GM23338 (cell line): Measurements from ENCODE around the gene RHOF. TPM values are rescaled to one million over a fixed set of nuclear protein-coding genes. Genes with fewer than 3 reads are reported as not detected.
A peak's percentile ranks its signal among the peaks of the same experiment; 100 is the strongest.

Experiments
- ATAC-seq: fragments of 200-7000 bp; cut with Tn5 transposase; 3 replicates; pipeline ENCODE4 v1.9.1; 2020
- DNase-seq: peaks from one replicate; pipeline ENCODE4 v3.0.0-alpha.2; 2015; ENCODE audit warnings: low spot score
- H2AFZ ChIP-seq: fragments of 200-600 bp; sonication (generic); 2 replicates; pipeline ENCODE4 v1.8.0; 2016; ENCODE audit warnings: antibody characterized with exemption, mild to moderate bottlenecking, moderate library complexity
- H3F3A ChIP-seq: fragments of 200-600 bp; sonication (generic); replicated peaks from 2 replicates; pipeline ENCODE4 v1.8.0; 2017; ENCODE audit warnings: antibody characterized with exemption, mixed run types, low read depth
- H3K27ac ChIP-seq: fragments of 200-600 bp; sonication (generic); 2 replicates; pipeline ENCODE4 v1.6.1; 2016; ENCODE audit warnings: low read depth
- H3K27me3 ChIP-seq: fragments of 200-600 bp; sonication (generic); 2 replicates; pipeline ENCODE4 v1.8.0; 2016; ENCODE audit warnings: mild to moderate bottlenecking, mixed run types, moderate library complexity; ENCODE audit not compliant: insufficient read depth
- H3K36me3 ChIP-seq: fragments of 200-600 bp; sonication (generic); 2 replicates; pipeline ENCODE4 v1.8.0; 2016; ENCODE audit warnings: mild to moderate bottlenecking; ENCODE audit not compliant: insufficient read depth
- H3K4me1 ChIP-seq: fragments of 200-600 bp; sonication (generic); 2 replicates; pipeline ENCODE4 v1.8.0; 2016; ENCODE audit warnings: mild to moderate bottlenecking, moderate library complexity; ENCODE audit not compliant: insufficient read depth
- H3K4me2 ChIP-seq: fragments of 200-600 bp; sonication (generic); 2 replicates; pipeline ENCODE4 v1.7.1; 2017; ENCODE audit warnings: mixed run types
- H3K4me3 ChIP-seq: fragments of 200-600 bp; sonication (generic); 2 replicates; pipeline ENCODE4 v1.6.1; 2016; ENCODE audit warnings: mixed run types
- H3K79me2 ChIP-seq: fragments of 200-600 bp; sonication (generic); replicated peaks from 2 replicates; pipeline ENCODE4 v1.8.0; 2017; ENCODE audit warnings: mild to moderate bottlenecking; ENCODE audit not compliant: insufficient read depth
- H3K9me2 ChIP-seq: fragments of 200-600 bp; sonication (generic); 2 replicates; pipeline ENCODE4 v1.8.0; 2017; ENCODE audit not compliant: insufficient read depth
- H4K20me1 ChIP-seq: fragments of 200-600 bp; sonication (generic); replicated peaks from 2 replicates; pipeline ENCODE4 v1.8.0; 2017; ENCODE audit warnings: mild to moderate bottlenecking; ENCODE audit not compliant: insufficient read depth
- H3K27ac Mint-ChIP-seq: 2 replicates; pipeline ENCODE4 v1.8.0; 2020; ENCODE audit warnings: inconsistent platforms, mild to moderate bottlenecking, moderate library complexity, mixed read lengths
- H3K27me3 Mint-ChIP-seq: 3 replicates; pipeline ENCODE4 v1.8.0; 2022; ENCODE audit warnings: low read depth, mild to moderate bottlenecking, moderate library complexity, mixed read lengths, inconsistent platforms; ENCODE audit not compliant: insufficient read depth, poor library complexity
- H3K36me3 Mint-ChIP-seq: 3 replicates; pipeline ENCODE4 v1.8.0; 2021; ENCODE audit warnings: low read depth, mild to moderate bottlenecking, inconsistent platforms, moderate library complexity, mixed read lengths
- H3K4me1 Mint-ChIP-seq: 3 replicates; pipeline ENCODE4 v1.8.0; 2020; ENCODE audit warnings: mild to moderate bottlenecking, inconsistent platforms, mixed read lengths
- H3K4me3 Mint-ChIP-seq: 3 replicates; pipeline ENCODE4 v1.8.0; 2021; ENCODE audit warnings: moderate library complexity, mild to moderate bottlenecking, inconsistent platforms, mixed read lengths
- H3K9me3 Mint-ChIP-seq: 3 replicates; pipeline ENCODE4 v1.8.0; 2020; ENCODE audit warnings: moderate library complexity, mild to moderate bottlenecking, inconsistent platforms, mixed read lengths
- CREB1 ChIP-seq: fragments of 250-450 bp; sonication (Bioruptor Pico); IDR thresholded peaks from 2 replicates; pipeline ENCODE4 v1.5.0; 2020; ENCODE audit warnings: low read depth, mild to moderate bottlenecking, moderate library complexity
- EZH2 ChIP-seq: fragments of 200-600 bp; sonication (generic); IDR thresholded peaks from one replicate; pipeline ENCODE4 v1.8.0; 2017; ENCODE audit warnings: antibody characterized with exemption, mild to moderate bottlenecking, low read depth; ENCODE audit not compliant: unreplicated experiment
- EZH2phosphoT487 ChIP-seq: fragments of 200-600 bp; sonication (generic); IDR thresholded peaks from one replicate; pipeline ENCODE4 v1.8.1; 2018; ENCODE audit warnings: antibody characterized with exemption; ENCODE audit not compliant: unreplicated experiment
- JUNB ChIP-seq: IDR thresholded peaks from one replicate; pipeline ENCODE4 v1.6.1; 2016; ENCODE audit warnings: antibody characterized with exemption; ENCODE audit not compliant: unreplicated experiment
- NANOG ChIP-seq: IDR thresholded peaks from 2 replicates; pipeline ENCODE4 v1.6.1; 2016; ENCODE audit warnings: antibody characterized with exemption, borderline replicate concordance
- POLR2AphosphoS5 ChIP-seq: IDR thresholded peaks from 2 replicates; pipeline ENCODE4 v1.6.1; 2016; ENCODE audit warnings: antibody characterized with exemption, low read depth
- STAT1 ChIP-seq: IDR thresholded peaks from one replicate; pipeline ENCODE4 v1.6.1; 2016; ENCODE audit warnings: antibody characterized with exemption; ENCODE audit not compliant: unreplicated experiment
- ZNF114 ChIP-seq: fragments of 250-450 bp; sonication (Bioruptor Pico); IDR thresholded peaks from 2 replicates; pipeline ENCODE4 v1.5.0; 2020; ENCODE audit warnings: mild to moderate bottlenecking, moderate library complexity
- ZNF331 ChIP-seq: fragments of 250-450 bp; sonication (Bioruptor Pico); IDR thresholded peaks from 2 replicates; pipeline ENCODE4 v1.5.0; 2020; ENCODE audit warnings: low read depth, mild to moderate bottlenecking, moderate library complexity
- polyA plus RNA-seq: library from polyadenylated mRNA; unstranded; fragments of >200 nt; fragmentation: Nextera tagmentation; extraction: Ambion mirVana; gene quantifications from 2 replicates; pipeline ENCODE4 v1.2.1, GENCODE V29; 2016
- total RNA-seq: library from RNA; depleted of rRNA; stranded (reverse); fragments of >200 nt; shearing (Covaris generic); gene quantifications from 2 replicates; pipeline ENCODE4 v1.2.3, GENCODE V29; 2014
- TF ChIP-seq, protein P1 (sequence below): fragments of 250-450 bp; sonication (Bioruptor Pico); IDR thresholded peaks from 2 replicates; pipeline ENCODE4 v1.5.0; 2020; ENCODE audit warnings: mild to moderate bottlenecking, moderate library complexity
- TF ChIP-seq, protein P2 (sequence below), 2 experiments: fragments of 200-600 bp in 1 of 2; sonication (generic) in 1 of 2; conservative IDR thresholded peaks; 2 replicates each; pipeline versions ENCODE4 v1.5.1 to v1.6.1; 2016 to 2017; ENCODE audit warnings: antibody characterized with exemption in 2 of 2, low read depth in 2 of 2, mild to moderate bottlenecking in 2 of 2, moderate library complexity in 1 of 2

The RHOF gene
- total and polyA plus RNA-seq, 2 experiments from 2014 or later, result 10.5 to 53.4 TPM

- peaks cover 7% of the 10 kb centered on the region; the same call in 1 of the 2 replicates for H3F3A ChIP-seq
- H3K4me2 ChIP-seq, result peak overlapping the region; percentile 82
- H3K27me3 ChIP-seq, result no peaks in the 10 kb centered on the region
- H3K79me2 ChIP-seq, result no peaks in the 10 kb centered on the region
- Mint-ChIP-seq H3K27ac (peak overlapping the region; percentile 95), H3K27me3 (peaks cover 16% of the 10 kb centered on the region), H3K4me3 (peak overlapping the region; percentile 98), H3K36me3 (no peaks in the 10 kb centered on the region; the same call in 2 of the 3 replicates), H3K4me1 (peaks cover 8% of the 10 kb centered on the region; the same call in 1 of the 3 replicates), H3K9me3 (peaks cover 2% of the 10 kb centered on the region; the same call in 1 of the 3 replicates)
- H3K36me3 ChIP-seq, result no peaks in the 10 kb centered on the region
- H3K27ac ChIP-seq, result peak overlapping the region; percentile 86
- peak overlapping the region; percentile 68 for H3K4me3 ChIP-seq
- DNase-seq (no peak), ATAC-seq (peak; percentile 5; the same call in 2 of the 3 replicates)
- H4K20me1 ChIP-seq, result no peaks in the 10 kb centered on the region
- TF ChIP-seq NANOG (no peak), STAT1 (no peak), CREB1 (no peak), EZH2phosphoT487 (no peak), ZNF331 (no peak), JUNB (no peak), POLR2AphosphoS5 (no peak), ZNF114 (no peak), EZH2 (no peak)
- TF ChIP-seq, protein P1, sequence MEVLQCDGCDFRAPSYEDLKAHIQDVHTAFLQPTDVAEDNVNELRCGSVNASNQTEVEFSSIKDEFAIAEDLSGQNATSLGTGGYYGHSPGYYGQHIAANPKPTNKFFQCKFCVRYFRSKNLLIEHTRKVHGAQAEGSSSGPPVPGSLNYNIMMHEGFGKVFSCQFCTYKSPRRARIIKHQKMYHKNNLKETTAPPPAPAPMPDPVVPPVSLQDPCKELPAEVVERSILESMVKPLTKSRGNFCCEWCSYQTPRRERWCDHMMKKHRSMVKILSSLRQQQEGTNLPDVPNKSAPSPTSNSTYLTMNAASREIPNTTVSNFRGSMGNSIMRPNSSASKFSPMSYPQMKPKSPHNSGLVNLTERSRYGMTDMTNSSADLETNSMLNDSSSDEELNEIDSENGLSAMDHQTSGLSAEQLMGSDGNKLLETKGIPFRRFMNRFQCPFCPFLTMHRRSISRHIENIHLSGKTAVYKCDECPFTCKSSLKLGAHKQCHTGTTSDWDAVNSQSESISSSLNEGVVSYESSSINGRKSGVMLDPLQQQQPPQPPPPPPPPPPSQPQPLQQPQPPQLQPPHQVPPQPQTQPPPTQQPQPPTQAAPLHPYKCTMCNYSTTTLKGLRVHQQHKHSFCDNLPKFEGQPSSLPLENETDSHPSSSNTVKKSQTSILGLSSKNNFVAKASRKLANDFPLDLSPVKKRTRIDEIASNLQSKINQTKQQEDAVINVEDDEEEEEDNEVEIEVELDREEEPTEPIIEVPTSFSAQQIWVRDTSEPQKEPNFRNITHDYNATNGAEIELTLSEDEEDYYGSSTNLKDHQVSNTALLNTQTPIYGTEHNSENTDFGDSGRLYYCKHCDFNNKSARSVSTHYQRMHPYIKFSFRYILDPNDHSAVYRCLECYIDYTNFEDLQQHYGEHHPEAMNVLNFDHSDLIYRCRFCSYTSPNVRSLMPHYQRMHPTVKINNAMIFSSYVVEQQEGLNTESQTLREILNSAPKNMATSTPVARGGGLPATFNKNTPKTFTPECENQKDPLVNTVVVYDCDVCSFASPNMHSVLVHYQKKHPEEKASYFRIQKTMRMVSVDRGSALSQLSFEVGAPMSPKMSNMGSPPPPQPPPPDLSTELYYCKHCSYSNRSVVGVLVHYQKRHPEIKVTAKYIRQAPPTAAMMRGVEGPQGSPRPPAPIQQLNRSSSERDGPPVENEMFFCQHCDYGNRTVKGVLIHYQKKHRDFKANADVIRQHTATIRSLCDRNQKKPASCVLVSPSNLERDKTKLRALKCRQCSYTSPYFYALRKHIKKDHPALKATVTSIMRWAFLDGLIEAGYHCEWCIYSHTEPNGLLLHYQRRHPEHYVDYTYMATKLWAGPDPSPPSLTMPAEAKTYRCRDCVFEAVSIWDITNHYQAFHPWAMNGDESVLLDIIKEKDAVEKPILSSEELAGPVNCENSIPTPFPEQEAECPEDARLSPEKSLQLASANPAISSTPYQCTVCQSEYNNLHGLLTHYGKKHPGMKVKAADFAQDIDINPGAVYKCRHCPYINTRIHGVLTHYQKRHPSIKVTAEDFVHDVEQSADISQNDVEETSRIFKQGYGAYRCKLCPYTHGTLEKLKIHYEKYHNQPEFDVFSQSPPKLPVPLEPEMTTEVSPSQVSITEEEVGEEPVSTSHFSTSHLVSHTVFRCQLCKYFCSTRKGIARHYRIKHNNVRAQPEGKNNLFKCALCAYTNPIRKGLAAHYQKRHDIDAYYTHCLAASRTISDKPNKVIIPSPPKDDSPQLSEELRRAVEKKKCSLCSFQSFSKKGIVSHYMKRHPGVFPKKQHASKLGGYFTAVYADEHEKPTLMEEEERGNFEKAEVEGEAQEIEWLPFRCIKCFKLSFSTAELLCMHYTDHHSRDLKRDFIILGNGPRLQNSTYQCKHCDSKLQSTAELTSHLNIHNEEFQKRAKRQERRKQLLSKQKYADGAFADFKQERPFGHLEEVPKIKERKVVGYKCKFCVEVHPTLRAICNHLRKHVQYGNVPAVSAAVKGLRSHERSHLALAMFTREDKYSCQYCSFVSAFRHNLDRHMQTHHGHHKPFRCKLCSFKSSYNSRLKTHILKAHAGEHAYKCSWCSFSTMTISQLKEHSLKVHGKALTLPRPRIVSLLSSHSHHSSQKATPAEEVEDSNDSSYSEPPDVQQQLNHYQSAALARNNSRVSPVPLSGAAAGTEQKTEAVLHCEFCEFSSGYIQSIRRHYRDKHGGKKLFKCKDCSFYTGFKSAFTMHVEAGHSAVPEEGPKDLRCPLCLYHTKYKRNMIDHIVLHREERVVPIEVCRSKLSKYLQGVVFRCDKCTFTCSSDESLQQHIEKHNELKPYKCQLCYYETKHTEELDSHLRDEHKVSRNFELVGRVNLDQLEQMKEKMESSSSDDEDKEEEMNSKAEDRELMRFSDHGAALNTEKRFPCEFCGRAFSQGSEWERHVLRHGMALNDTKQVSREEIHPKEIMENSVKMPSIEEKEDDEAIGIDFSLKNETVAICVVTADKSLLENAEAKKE (CRISPR knock-in tag), result no peak
- TF ChIP-seq, protein P2, sequence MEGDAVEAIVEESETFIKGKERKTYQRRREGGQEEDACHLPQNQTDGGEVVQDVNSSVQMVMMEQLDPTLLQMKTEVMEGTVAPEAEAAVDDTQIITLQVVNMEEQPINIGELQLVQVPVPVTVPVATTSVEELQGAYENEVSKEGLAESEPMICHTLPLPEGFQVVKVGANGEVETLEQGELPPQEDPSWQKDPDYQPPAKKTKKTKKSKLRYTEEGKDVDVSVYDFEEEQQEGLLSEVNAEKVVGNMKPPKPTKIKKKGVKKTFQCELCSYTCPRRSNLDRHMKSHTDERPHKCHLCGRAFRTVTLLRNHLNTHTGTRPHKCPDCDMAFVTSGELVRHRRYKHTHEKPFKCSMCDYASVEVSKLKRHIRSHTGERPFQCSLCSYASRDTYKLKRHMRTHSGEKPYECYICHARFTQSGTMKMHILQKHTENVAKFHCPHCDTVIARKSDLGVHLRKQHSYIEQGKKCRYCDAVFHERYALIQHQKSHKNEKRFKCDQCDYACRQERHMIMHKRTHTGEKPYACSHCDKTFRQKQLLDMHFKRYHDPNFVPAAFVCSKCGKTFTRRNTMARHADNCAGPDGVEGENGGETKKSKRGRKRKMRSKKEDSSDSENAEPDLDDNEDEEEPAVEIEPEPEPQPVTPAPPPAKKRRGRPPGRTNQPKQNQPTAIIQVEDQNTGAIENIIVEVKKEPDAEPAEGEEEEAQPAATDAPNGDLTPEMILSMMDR (conservative IDR thresholded peaks at IDR 0.05; ENCODE audit: low read depth in 2 of 2), result no peak
- peak overlapping the region; percentile 92 for H2AFZ ChIP-seq
- H3K4me1 ChIP-seq, result peaks cover 9% of the 10 kb centered on the region; the same call in 1 of the 2 replicates
- H3K9me2 ChIP-seq, result no peaks in the 10 kb centered on the region
These were observed 46.7 kb upstream of the RHOF start for GRCh38 chr12:121839993-121840761.
